ENCODE measurements around the gene PLA2G3.

Gene PLA2G3

GRCh38 chr22:31133911-31134310 lies 6.4 kb downstream of the PLA2G3 start:
- H3K4me3 ChIP-seq (ENCODE audit: low read depth, low read length), result no peak overlapping the region
- no peak for TF ChIP-seq CTCF (IDR thresholded peaks at IDR 0.05; ENCODE audit: low read depth, low read length)

- TF ChIP-seq CTCF (IDR thresholded peaks at IDR 0.05; ENCODE audit: low read depth, low read length), result no peak
- H3K4me3 ChIP-seq (ENCODE audit: low read depth, low read length), result no peak overlapping the region
Observed at GRCh38 chr22:31130873-31131272, 9.4 kb downstream of the PLA2G3 start.

GRCh38 chr22:31128156-31128555 lies 12.2 kb downstream of the PLA2G3 start:
- no peak overlapping the region for H3K4me3 ChIP-seq (ENCODE audit: low read depth, low read length)

GRCh38 chr22:31127181-31127772 lies 13.0 kb downstream of the PLA2G3 start:
- H3K4me3 ChIP-seq (ENCODE audit: low read depth, low read length), result no peak overlapping the region
- no peak for TF ChIP-seq CTCF (IDR thresholded peaks at IDR 0.05; ENCODE audit: low read depth, low read length)

More at GRCh38 chr22:31128156-31128555, 12.2 kb downstream of the PLA2G3 start:
- no peak for TF ChIP-seq CTCF (IDR thresholded peaks at IDR 0.05; ENCODE audit: low read depth, low read length)

GRCh38 chr22:31126869-31127175 lies 13.5 kb downstream of the PLA2G3 start:
- TF ChIP-seq CTCF (IDR thresholded peaks at IDR 0.05; ENCODE audit: low read depth, low read length), result no peak
- no peak overlapping the region for H3K4me3 ChIP-seq (ENCODE audit: low read depth, low read length)

- H3K4me3 ChIP-seq (ENCODE audit: low read depth, low read length), result no peak overlapping the region
- TF ChIP-seq CTCF (IDR thresholded peaks at IDR 0.05; ENCODE audit: low read depth, low read length), result no peak
Observed at GRCh38 chr22:31126128-31126868, 14.0 kb downstream of the PLA2G3 start.

- TF ChIP-seq CTCF (IDR thresholded peaks at IDR 0.05; ENCODE audit: low read depth, low read length), result no peak
- H3K4me3 ChIP-seq (ENCODE audit: low read depth, low read length), result no peak overlapping the region
Observed at GRCh38 chr22:31125521-31126117, 14.7 kb downstream of the PLA2G3 start.

Measured in WI38 (cell line).